Vagina (tissue), 2 donors: ENCODE measurements around the gene FEV.

ENCODE experiments used
- POLR2A ChIP-seq, 2 donors: fragments of 450-650 bp; IDR thresholded peaks; one replicate each; pipeline ENCODE4 v1.6.1; 2017; ENCODE audit warnings: antibody characterized with exemption in 2 of 2, mild to moderate bottlenecking in 2 of 2, moderate library complexity in 2 of 2
- TF ChIP-seq, protein P1 (sequence below), 3 experiments: fragments of 450-650 bp in 2 of 3; fragments of 200-600 bp in 1 of 3; sonication (generic) in 1 of 3; IDR thresholded peaks; one replicate each; pipeline ENCODE4 v1.5.1; 2017 to 2019; ENCODE audit warnings: antibody characterized with exemption in 3 of 3, mild to moderate bottlenecking in 2 of 3, moderate library complexity in 2 of 3

DNA sequence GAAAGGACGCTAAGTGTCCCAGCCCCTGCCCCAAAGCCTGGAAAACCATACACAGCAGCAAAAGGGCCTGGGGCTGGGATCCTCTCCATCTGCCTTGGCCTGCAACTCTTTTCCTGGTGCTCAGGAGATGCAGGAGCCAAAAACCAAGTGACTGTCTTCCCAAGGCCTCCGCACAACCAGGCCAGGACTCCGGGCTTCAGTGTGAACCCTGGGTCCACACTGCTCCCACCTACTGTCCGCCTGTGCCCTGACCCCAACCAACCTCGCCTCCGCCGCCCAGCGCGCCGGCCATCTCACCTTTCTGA lies 1.1 kb downstream of the FEV start:
- TF ChIP-seq, protein P1, sequence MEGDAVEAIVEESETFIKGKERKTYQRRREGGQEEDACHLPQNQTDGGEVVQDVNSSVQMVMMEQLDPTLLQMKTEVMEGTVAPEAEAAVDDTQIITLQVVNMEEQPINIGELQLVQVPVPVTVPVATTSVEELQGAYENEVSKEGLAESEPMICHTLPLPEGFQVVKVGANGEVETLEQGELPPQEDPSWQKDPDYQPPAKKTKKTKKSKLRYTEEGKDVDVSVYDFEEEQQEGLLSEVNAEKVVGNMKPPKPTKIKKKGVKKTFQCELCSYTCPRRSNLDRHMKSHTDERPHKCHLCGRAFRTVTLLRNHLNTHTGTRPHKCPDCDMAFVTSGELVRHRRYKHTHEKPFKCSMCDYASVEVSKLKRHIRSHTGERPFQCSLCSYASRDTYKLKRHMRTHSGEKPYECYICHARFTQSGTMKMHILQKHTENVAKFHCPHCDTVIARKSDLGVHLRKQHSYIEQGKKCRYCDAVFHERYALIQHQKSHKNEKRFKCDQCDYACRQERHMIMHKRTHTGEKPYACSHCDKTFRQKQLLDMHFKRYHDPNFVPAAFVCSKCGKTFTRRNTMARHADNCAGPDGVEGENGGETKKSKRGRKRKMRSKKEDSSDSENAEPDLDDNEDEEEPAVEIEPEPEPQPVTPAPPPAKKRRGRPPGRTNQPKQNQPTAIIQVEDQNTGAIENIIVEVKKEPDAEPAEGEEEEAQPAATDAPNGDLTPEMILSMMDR (IDR thresholded peaks at IDR 0.05), result no peak
- no peak for TF ChIP-seq POLR2A (IDR thresholded peaks at IDR 0.05)
